ENCODE results near the gene SREBF2.

DNA sequence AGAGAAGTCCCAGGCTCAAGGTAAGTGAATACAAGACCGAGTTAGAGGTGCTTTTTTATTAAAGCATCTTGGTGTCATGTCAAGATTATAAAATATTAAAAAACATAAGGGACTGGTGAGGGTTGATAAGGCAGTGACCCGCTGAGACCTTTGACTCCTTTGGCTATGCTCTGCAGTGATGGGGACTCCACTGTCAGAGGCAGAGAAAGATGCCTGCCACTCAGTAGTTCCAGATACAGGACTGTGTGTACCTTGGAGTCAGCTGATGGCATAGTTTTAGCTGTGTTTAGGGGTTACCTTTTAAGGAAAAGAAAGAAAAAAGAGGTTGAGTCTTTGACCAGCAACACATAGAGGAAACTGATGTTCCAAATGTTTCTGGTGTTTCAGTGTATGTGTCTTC, 41.2 kb downstream of the SREBF2 start:
- TF ChIP-seq, protein P1, sequence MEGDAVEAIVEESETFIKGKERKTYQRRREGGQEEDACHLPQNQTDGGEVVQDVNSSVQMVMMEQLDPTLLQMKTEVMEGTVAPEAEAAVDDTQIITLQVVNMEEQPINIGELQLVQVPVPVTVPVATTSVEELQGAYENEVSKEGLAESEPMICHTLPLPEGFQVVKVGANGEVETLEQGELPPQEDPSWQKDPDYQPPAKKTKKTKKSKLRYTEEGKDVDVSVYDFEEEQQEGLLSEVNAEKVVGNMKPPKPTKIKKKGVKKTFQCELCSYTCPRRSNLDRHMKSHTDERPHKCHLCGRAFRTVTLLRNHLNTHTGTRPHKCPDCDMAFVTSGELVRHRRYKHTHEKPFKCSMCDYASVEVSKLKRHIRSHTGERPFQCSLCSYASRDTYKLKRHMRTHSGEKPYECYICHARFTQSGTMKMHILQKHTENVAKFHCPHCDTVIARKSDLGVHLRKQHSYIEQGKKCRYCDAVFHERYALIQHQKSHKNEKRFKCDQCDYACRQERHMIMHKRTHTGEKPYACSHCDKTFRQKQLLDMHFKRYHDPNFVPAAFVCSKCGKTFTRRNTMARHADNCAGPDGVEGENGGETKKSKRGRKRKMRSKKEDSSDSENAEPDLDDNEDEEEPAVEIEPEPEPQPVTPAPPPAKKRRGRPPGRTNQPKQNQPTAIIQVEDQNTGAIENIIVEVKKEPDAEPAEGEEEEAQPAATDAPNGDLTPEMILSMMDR (IDR thresholded peaks at IDR 0.05) = no peak
- TF ChIP-seq POLR2A (IDR thresholded peaks at IDR 0.05) = no peak
- no peak for TF ChIP-seq POLR2AphosphoS5 (IDR thresholded peaks at IDR 0.05)
